Activated CD8-positive, alpha-beta T cell treated with anti-CD3 and anti-CD28 coated beads for 36 hours (primary cell): Measurements from ENCODE around the gene GNAT1. TPM values are rescaled to one million over a fixed set of nuclear protein-coding genes. Genes with fewer than 3 reads are reported as not detected.

Source experiments
- ATAC-seq: fragments of 200-7000 bp; cut with Tn5 transposase; one replicate; pipeline ENCODE4 v1.10.0; 2021; ENCODE audit warnings: mild to moderate bottlenecking, moderate library complexity
- CTCF ChIA-PET: fragments of 350-600 bp; sonication (Branson Sonifier 250); formaldehyde crosslinking; loops from one replicate; lab custom pipeline; 2021; ENCODE audit warnings: antibody characterized with exemption; lab: Charles Lee
- POLR2A ChIA-PET: fragments of 350-600 bp; sonication (Branson Sonifier 250); formaldehyde crosslinking; loops from one replicate; lab custom pipeline; 2021; ENCODE audit warnings: antibody characterized with exemption; lab: Charles Lee
- DNase-seq: peaks from one replicate; pipeline ENCODE4 v3.0.0-alpha.2; 2020
- H3K27ac Mint-ChIP-seq: one replicate; pipeline ENCODE4 v1.8.0; 2021; ENCODE audit warnings: mild to moderate bottlenecking, mixed read lengths
- H3K27me3 Mint-ChIP-seq: one replicate; pipeline ENCODE4 v1.8.0; 2021; ENCODE audit warnings: mixed read lengths
- H3K36me3 Mint-ChIP-seq: one replicate; pipeline ENCODE4 v1.8.0; 2021; ENCODE audit warnings: low read depth, mixed read lengths
- H3K4me1 Mint-ChIP-seq: one replicate; pipeline ENCODE4 v1.8.0; 2021; ENCODE audit warnings: low read depth, mixed read lengths
- H3K4me3 Mint-ChIP-seq: one replicate; pipeline ENCODE4 v1.8.0; 2021; ENCODE audit warnings: mild to moderate bottlenecking, moderate library complexity, mixed read lengths
- H3K9me3 Mint-ChIP-seq: one replicate; pipeline ENCODE4 v1.8.0; 2021; ENCODE audit warnings: mixed read lengths
- CTCF ChIP-seq: fragments of 200-600 bp; IDR thresholded peaks from one replicate; pipeline ENCODE4 v1.8.0; 2022; ENCODE audit warnings: antibody characterized with exemption, mild to moderate bottlenecking
- intact Hi-C: fragments of 100-400 bp; cut with micrococcal nuclease; formaldehyde crosslinking; loops from one replicate; pipeline ENCODE4 v1.10.0; 2022
- total RNA-seq, 2 experiments: library from RNA; stranded (reverse); gene quantifications; one replicate each; pipeline ENCODE4 v1.2.3, GENCODE V29; 2021

The GNAT1 gene
- total RNA-seq, 2 experiments from 2014 or later: 0.11 to 0.23 TPM

- Mint-ChIP-seq H3K27ac (no peak overlapping the region), H3K4me3 (no peak overlapping the region), H3K4me1 (no peaks in the 10 kb centered on the region), H3K27me3 (no peaks in the 10 kb centered on the region), H3K9me3 (no peaks in the 10 kb centered on the region), H3K36me3 (no peaks in the 10 kb centered on the region)
- DNase-seq (no peak), ATAC-seq (no peak)
- intact Hi-C loops: no loop called here
- TF ChIP-seq CTCF: no peak
- POLR2A ChIA-PET: no interaction called here
- CTCF ChIA-PET: no interaction called here
Measured at GRCh38 chr3:50167069-50167840, 24.2 kb upstream of the GNAT1 start.

DNA sequence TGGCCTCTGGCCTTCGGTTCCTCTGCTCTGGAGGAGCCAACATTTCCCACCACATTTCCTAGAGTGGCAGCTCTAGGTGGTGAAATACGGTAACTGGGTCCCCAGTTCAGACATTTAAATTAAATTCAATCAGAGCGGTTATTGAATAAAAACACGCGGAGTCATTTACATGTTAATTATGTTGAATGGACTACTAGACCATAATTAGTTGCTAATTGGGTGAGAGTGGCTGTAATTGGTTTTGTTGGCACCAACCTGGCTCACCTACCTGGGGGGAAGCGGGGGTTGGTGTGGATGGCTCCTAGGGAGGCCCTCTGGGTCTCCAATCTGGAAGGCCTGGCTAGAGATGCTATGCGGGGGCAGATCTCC lies 23.6 kb upstream of the GNAT1 start:
- CTCF ChIA-PET: no interaction called here
- no peak for DNase-seq
- Mint-ChIP-seq H3K9me3 (no peaks in the 10 kb centered on the region), H3K27me3 (no peaks in the 10 kb centered on the region), H3K4me1 (no peaks in the 10 kb centered on the region), H3K27ac (no peak overlapping the region), H3K4me3 (no peak overlapping the region), H3K36me3 (no peaks in the 10 kb centered on the region)
- no peak for TF ChIP-seq CTCF
- POLR2A ChIA-PET: no interaction called here
- no peak for ATAC-seq
- intact Hi-C loops: no loop called here

DNA sequence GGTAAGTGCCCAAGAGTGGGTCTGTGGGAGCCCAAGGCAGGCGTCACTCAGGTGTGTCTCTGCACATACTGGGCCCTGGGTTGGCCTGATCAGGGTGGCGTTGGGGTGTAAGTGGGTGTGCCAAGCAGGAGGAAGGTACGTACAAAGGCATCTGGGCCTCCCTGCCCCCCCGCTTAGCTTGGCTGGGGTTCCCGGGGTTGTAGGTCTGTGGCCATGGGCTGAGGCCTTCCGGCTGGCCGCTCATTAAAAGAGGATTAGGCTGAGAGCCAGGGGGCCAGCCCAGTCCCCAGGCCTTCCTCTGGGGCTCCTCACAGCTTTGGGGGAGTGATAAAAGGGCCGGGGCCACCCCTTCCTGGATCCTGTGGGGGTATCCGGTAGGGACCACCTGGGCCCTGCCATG lies 23.0 kb upstream of the GNAT1 start:
- no peaks in the 10 kb centered on the region for H3K4me1 Mint-ChIP-seq
- H3K4me3 Mint-ChIP-seq: no peak overlapping the region
- CTCF ChIA-PET: no interaction called here
- intact Hi-C loops: no loop called here
- H3K27me3 Mint-ChIP-seq: no peaks in the 10 kb centered on the region
- DNase-seq (no peak), ATAC-seq (no peak)
- no peak overlapping the region for H3K27ac Mint-ChIP-seq
- POLR2A ChIA-PET: no interaction called here
- no peaks in the 10 kb centered on the region for H3K9me3 Mint-ChIP-seq
- TF ChIP-seq CTCF: no peak
- no peaks in the 10 kb centered on the region for H3K36me3 Mint-ChIP-seq

GRCh38 chr3:50168791-50169190 lies 22.6 kb upstream of the GNAT1 start:
- CTCF ChIA-PET: interaction anchor here (0.8 kb wide), 1 partner anchor 26 kb away, joined by 3 read pairs; no protein-coding TSS in a partner anchor
- no peak for ATAC-seq
- no peak for TF ChIP-seq CTCF

DNA sequence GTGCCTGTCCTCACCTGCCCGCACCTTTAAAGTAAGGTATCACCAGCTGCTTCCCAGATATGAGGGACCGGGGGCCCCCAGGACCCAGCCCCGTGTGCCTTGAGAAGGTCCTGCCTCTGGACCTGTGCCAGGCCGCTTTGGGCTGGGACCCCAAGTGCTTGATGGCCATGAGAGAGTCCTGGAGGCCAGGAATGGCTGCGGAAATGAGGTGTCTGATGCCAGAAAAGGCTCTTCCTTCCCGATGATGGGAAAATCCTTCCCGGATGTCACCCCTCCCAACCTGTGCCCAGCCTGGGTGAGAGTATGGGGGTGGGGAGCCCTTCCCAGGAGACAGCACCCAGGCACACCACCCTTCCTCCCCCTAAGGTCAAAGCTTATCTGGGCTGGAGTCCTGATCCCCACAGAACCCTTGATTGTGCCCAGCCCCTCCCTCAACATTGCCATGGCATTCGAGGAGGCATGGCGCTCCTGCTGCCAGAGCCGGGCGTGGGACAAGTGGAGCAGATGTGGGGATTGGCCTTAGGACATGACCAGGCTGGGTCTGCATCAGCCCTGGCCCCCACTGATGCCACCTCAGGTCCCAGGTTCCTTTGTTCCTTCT lies 22.1 kb upstream of the GNAT1 start:
- no peak for TF ChIP-seq CTCF
- ATAC-seq: no peak
- H3K9me3 Mint-ChIP-seq: no peaks in the 10 kb centered on the region
- ChIA-PET POLR2A (interaction anchor here (1.3 kb wide), 1 partner anchor 26 kb away, joined by 3 read pairs; no protein-coding TSS in a partner anchor), CTCF (interaction anchor here (0.8 kb wide), 1 partner anchor 25 kb away, joined by 3 read pairs; no protein-coding TSS in a partner anchor)
- no peak overlapping the region for H3K4me3 Mint-ChIP-seq
- H3K4me1 Mint-ChIP-seq: peaks cover 1% of the 10 kb centered on the region
- no peaks in the 10 kb centered on the region for H3K36me3 Mint-ChIP-seq
- no peak overlapping the region for H3K27ac Mint-ChIP-seq
- DNase-seq: no peak
- intact Hi-C loops: no loop called here
- H3K27me3 Mint-ChIP-seq: no peaks in the 10 kb centered on the region

More at GRCh38 chr3:50168791-50169190, 22.6 kb upstream of the GNAT1 start:
- intact Hi-C loops: no loop called here
- Mint-ChIP-seq H3K36me3 (no peaks in the 10 kb centered on the region), H3K27me3 (no peaks in the 10 kb centered on the region), H3K9me3 (no peaks in the 10 kb centered on the region), H3K4me3 (no peak overlapping the region), H3K27ac (no peak overlapping the region), H3K4me1 (peaks cover 1% of the 10 kb centered on the region)
- no peak for DNase-seq
- POLR2A ChIA-PET: no interaction called here
